GM18873 (cell line): ENCODE results near the gene RNU2-63P.
"Not testable (repeated sequence)": the region's sequence is repeated elsewhere in the genome, so short reads cannot be mapped to it uniquely, and the experiment has no call there.

Experiments
- ATAC-seq: cut with Tn5 transposase; IDR thresholded peaks from one replicate; pipeline ENCODE4 v1.9.1; 2021; ENCODE audit warnings: mild to moderate bottlenecking, moderate library complexity, moderate number of reproducible peaks; ENCODE audit not compliant: unreplicated experiment, low FRiP score

RNU2-63P gene

DNA sequence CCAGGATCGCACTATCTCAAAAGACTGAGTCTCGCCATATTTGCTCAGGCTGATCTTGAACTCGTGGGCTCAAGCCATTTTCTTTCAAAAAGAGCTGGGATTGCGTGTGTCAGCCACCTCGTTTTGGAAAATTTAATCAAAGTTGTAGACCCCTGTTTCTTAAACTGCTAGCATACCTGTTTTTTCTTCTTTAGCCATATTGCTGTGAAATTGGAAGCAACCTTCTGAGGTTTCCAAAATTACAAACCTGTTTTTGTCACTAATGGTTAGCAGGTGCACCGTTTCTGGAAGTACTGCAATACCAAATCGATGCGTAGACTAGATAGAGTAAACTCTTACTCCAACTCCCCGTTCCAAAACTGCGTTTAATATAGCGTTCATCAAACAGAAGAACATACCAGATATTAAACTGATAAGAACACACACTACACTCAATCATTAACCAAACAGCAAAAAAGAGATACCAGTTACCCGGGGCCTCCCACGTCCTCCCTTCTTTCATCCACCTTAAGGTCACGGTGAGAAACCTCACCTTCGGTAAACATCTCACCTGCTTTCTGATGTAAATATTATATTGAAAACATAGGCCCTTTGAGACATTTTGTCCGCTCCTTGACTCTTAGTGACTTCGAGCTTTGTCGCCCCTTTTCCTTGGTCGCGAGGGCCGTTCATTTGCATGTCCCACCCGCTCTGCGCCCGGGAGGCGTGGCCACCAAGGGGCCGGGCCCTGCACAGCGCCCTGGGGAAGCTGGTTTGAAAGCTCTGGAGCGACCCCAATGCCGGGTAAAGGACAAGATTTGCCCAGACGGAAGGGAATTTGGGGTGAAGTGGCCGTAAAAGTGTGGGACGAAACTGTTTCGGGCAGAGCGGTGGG is at the start of gene RNU2-63P:
TSS of gene RNU2-63P (minus strand) at position 462 of the 874 bp plus-strand sequence.
- peak; percentile 74 for ATAC-seq

GRCh38 chr2:88061295-88061694 is 44.9 kb upstream of the RNU2-63P start:
- no peak for ATAC-seq

DNA sequence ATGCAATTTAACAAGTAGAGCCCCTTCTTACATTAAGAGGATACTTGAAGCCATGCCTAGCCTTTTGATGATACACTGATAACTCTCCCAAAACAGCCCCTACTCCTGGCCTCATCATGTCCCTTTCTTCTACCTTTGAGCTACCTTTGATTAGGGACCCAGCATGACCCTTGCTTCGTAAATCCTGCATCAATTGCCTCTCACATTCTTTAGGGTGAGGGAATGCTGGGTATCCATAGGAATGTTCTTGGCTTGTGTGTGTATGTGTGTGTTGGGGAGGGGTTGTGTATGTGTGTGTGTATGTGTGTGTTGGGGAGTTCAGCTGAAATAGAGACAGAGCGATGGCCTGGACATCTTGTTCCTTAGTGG is 44.5 kb upstream of the RNU2-63P start:
- ATAC-seq: no peak

- no peak for ATAC-seq
Observed at GRCh38 chr2:88059979-88060906, 43.9 kb upstream of the RNU2-63P start.

DNA sequence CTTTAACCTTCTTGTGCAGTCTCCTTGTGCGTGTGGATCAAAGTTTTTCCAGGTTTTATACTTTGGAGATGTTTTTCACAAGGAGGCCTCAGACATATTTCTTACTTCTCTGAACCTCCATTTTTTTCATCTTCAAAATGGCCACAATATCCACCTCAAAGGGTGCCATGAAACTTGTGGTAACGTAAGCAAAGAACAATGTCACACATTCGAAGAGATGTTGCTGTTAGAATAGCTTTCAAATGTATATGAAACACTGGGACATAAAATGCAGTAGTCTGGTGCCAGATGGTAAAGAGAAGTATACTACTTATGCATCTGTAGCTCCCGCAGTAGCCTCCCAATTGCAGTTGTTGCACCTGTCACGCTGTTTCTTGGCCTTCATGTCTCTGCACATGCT is 41.8 kb upstream of the RNU2-63P start:
- ATAC-seq: no peak

GRCh38 chr2:88057437-88057844 is 41.1 kb upstream of the RNU2-63P start:
- no peak for ATAC-seq

DNA sequence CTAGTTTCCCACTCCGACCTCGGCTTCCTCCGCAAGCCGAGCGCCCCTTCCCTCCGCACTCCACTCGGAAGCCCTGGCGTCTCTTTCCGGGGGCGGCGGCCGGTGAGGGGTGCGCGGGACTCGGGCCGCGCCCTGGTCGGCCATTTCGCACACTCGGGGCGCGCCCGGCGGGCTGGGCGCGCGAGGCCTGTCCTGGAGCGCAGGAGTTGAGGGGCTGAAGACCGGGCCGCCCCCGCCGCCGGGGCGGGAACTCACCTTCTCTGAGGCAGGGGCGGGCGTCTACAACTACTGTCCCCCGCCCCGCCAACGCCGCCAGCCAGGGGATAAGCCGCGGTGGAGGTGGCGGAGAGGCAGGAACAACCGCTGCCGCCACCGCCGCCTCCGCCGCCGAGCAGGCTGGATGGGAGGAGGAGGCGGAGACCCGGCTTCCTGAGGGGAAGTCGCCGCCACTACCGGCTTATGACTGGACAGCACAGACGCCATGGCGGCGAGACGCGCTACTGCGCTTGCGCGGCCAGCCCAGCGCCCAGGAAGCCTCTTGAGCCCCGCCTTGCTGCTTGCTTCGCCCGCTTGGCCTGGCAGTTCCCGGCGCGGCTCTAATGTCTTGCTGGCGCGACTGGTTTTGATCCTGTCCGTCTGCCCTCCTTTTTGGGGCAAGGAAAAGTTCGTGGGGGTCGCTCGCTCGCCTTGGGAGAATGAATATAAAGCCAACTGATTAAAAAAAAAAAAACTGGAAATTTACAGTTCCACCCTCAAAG is 39.2 kb upstream of the RNU2-63P start, which contains the start of gene KRCC1:
TSS of gene KRCC1 (minus strand) at position 413 of the 758 bp plus-strand sequence. CDS start 27,220 bp downstream, outside the sequence.
- peak; percentile 91 for ATAC-seq

DNA sequence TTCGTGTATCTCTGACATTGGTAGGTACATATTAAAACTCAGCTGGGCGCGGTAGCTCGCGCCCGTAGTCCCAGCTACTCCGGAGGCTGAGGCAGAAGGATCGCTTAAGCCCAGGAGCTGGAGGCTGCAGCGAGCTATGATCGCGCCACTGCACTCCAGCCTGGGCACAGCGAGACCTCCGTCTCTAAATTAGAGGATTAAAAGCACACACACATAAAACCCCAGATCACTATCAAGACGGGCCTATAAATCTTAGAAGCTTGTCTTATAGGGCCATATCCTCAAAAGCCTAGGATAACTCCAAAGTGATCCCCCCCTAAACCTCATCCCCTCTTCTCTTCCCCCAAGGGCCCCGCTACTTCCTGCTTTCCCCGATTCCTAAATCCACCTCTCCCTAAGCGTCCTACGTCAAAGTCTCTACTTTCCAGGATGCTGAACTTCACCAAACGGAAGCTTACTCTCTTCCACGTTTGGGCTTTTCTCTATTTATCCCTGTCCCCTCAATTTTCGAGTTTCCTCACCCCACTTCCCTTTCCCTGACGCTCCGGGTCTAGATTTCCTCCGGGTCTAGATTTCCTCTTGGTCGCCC is 38.5 kb upstream of the RNU2-63P start:
- no peak for ATAC-seq

GRCh38 chr2:88053934-88054781 is 37.8 kb upstream of the RNU2-63P start:
- no peak for ATAC-seq

DNA sequence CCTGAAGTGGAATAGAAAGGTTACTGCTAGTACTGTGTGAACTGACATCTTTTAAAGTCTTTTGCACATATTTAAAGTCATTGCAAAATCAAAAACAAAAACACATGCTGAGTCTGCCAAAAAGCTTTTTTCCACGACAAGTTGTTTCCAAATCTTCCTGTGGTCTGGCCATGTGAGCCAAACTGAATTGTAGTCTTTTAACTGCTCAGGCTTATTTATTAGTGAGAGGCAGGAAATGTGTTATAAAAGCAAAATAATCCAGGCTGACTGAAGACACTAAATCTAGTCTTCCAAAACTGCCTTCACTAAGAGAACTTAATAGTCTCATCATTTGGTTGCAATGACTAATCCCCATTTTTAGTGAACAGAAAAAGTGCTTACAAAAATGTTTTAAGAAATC is 36.9 kb upstream of the RNU2-63P start:
- ATAC-seq: no peak

GRCh38 chr2:88051792-88052191 is 35.4 kb upstream of the RNU2-63P start:
- no peak for ATAC-seq

DNA sequence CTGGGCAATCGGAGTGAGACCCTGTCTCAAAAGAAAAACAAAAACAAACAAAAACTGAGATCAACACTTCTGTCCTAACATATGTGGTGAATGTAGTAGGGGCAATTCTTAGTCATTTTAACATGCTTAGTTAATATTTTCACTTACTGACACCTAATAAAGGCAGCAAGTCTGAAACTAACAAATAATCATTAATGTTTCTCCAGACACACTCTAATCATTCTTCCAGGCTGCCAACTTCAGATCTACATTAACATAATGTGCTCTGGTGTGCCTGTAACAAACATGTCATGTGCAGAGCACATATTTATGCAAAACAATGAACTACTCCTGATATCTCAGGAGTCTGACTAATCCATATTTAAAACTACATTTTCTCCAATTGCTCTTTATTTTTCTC is 33.3 kb upstream of the RNU2-63P start:
- no peak for ATAC-seq

GRCh38 chr2:88048541-88048940 is 32.2 kb upstream of the RNU2-63P start:
- no peak for ATAC-seq

DNA sequence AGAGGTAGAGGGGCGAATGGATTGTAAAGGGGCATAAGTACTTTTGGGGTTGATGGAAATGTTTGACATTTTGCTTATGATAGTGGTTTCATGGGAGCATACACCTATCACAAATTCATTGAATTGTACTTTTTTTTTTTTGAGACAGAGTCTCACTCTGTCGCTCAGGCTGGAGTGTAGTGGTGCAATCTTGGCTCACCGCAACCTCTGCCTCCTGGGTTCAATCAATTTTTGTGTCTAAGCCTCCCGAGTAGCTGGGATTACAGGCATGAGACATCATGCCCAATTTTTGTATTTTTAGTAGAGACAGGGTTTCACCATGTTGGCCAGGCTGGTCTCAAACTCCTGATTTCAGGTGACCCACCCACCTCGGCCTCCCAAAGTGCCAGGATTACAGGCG is 29.2 kb upstream of the RNU2-63P start:
- ATAC-seq: not testable (repeated sequence)

DNA sequence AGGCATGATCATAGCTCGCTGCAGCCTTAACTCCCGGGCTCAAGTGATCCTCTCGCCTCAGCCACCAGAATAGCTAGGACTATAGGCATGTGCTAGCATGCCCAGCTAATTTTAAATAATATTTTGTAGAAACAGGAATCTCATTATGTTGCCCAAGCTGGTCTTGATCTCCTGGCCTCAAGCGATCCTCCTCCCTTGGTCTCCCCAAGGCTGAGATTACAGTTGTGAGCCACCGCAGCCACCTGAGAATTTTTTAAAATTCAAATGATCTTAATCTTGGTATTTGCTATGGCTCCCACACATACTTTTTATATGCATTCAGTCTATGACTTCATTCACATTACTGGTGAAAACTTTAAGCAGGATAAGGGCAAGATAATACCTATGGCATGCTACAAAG is 26.1 kb upstream of the RNU2-63P start:
- ATAC-seq: no peak

GRCh38 chr2:88038263-88039105 is 22.1 kb upstream of the RNU2-63P start:
- no peak for ATAC-seq

GRCh38 chr2:88036606-88037005 is 20.3 kb upstream of the RNU2-63P start:
- ATAC-seq: no peak

DNA sequence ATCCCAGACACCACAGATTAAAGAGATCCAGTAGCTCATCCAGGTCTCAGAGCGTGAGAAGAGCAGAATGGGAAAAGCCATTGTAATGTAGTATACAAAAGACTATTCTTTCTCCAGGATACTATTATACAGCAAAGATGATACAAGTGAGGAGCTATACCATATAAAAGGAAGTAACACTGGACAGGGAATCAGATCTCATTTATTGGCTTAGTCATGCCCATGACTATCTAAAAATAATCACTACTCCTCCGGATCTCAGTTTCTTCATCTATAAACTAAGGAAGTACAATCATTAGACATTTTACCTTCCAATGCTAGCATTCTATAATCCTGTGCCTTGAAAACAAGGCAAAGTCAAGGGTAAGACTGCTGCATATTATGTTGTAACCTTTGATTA is 19.8 kb upstream of the RNU2-63P start:
- ATAC-seq: no peak
